H9 (cell line): ENCODE data around the gene KAZN. TPM values are rescaled to one million over a fixed set of nuclear protein-coding genes. Genes with fewer than 3 reads are reported as not detected.

Experiments used
- DNase-seq: peaks from one replicate; pipeline ENCODE4 v3.0.0-alpha.2; 2017
- H2AFZ ChIP-seq: one replicate; pipeline ENCODE4 v1.6.1; 2013; ENCODE audit warnings: mild to moderate bottlenecking, low read length, control low read depth, moderate library complexity
- H2AK5ac ChIP-seq: 2 replicates; pipeline ENCODE4 v1.6.1; 2013; ENCODE audit warnings: low read length, control low read depth, mixed read lengths; ENCODE audit not compliant: insufficient read length
- H2BK120ac ChIP-seq: one replicate; pipeline ENCODE4 v1.6.1; 2013; ENCODE audit warnings: low read depth, mild to moderate bottlenecking, low read length, control low read depth, inconsistent platforms; ENCODE audit not compliant: poor library complexity, severe bottlenecking
- H2BK12ac ChIP-seq: 2 replicates; pipeline ENCODE4 v1.6.1; 2013; ENCODE audit warnings: low read length, control low read depth, mixed read lengths, low read depth; ENCODE audit not compliant: insufficient read length
- H2BK15ac ChIP-seq: 2 replicates; pipeline ENCODE4 v1.6.1; 2013; ENCODE audit warnings: low read depth, low read length, control low read depth
- H2BK20ac ChIP-seq: one replicate; pipeline ENCODE4 v1.6.1; 2013; ENCODE audit warnings: low read depth, mild to moderate bottlenecking, low read length, control low read depth, inconsistent platforms; ENCODE audit not compliant: poor library complexity, severe bottlenecking
- H2BK5ac ChIP-seq: 2 replicates; pipeline ENCODE4 v1.6.1; 2013; ENCODE audit warnings: low read length, control low read depth, mixed read lengths; ENCODE audit not compliant: insufficient read length
- H3K14ac ChIP-seq: 2 replicates; pipeline ENCODE4 v1.6.1; 2013; ENCODE audit warnings: low read length, control low read depth; ENCODE audit not compliant: insufficient read depth
- H3K18ac ChIP-seq: 2 replicates; pipeline ENCODE4 v1.6.1; 2013; ENCODE audit warnings: low read depth, mild to moderate bottlenecking, mixed read lengths, low read length, control low read depth; ENCODE audit not compliant: insufficient read length
- H3K23ac ChIP-seq: 2 replicates; pipeline ENCODE4 v1.6.1; 2013; ENCODE audit warnings: low read length, control low read depth, mixed read lengths, low read depth; ENCODE audit not compliant: insufficient read length
- H3K23me2 ChIP-seq: 2 replicates; pipeline ENCODE4 v1.6.1; 2013; ENCODE audit warnings: low read depth, mild to moderate bottlenecking, mixed read lengths, low read length, control low read depth; ENCODE audit not compliant: insufficient read length, poor library complexity, severe bottlenecking
- H3K27ac ChIP-seq: 2 replicates; pipeline ENCODE4 v1.5.1; 2013; ENCODE audit warnings: low read length, control low read depth, mixed read lengths, low read depth; ENCODE audit not compliant: insufficient read length
- H3K27me3 ChIP-seq: 2 replicates; pipeline ENCODE4 v1.6.1; 2013; ENCODE audit warnings: low read length, control low read depth, inconsistent platforms; ENCODE audit not compliant: insufficient read depth
- H3K4ac ChIP-seq: 2 replicates; pipeline ENCODE4 v1.6.1; 2013; ENCODE audit warnings: low read depth, mild to moderate bottlenecking, control low read depth, inconsistent platforms, low read length, moderate library complexity
- H3K4me1 ChIP-seq: 2 replicates; pipeline ENCODE4 v1.6.1; 2013; ENCODE audit warnings: low read length, control low read depth, inconsistent platforms; ENCODE audit not compliant: insufficient read depth
- H3K4me2 ChIP-seq: 2 replicates; pipeline ENCODE4 v1.6.1; 2013; ENCODE audit warnings: low read length, control low read depth, mixed read lengths; ENCODE audit not compliant: insufficient read length, insufficient read depth
- H3K56ac ChIP-seq: 2 replicates; pipeline ENCODE4 v1.6.1; 2013; ENCODE audit warnings: low read depth, mild to moderate bottlenecking, mixed read lengths, low read length, control low read depth; ENCODE audit not compliant: insufficient read length
- H3K79me1 ChIP-seq: 2 replicates; pipeline ENCODE4 v1.6.1; 2013; ENCODE audit warnings: low read depth, mild to moderate bottlenecking, moderate library complexity, low read length, control low read depth, inconsistent platforms; ENCODE audit not compliant: insufficient read depth, poor library complexity, severe bottlenecking
- H3K79me2 ChIP-seq: 2 replicates; pipeline ENCODE4 v1.6.1; 2013; ENCODE audit warnings: low read length, control low read depth, inconsistent platforms; ENCODE audit not compliant: insufficient read depth
- H3K9ac ChIP-seq: 2 replicates; pipeline ENCODE4 v1.6.1; 2013; ENCODE audit warnings: low read length, control low read depth, mixed read lengths; ENCODE audit not compliant: insufficient read length; ENCODE audit errors: extremely low read depth
- H3K9me3 ChIP-seq: one replicate; pipeline ENCODE4 v1.6.1; 2013; ENCODE audit warnings: low read depth, low read length, inconsistent platforms; ENCODE audit not compliant: control insufficient read depth
- H3T11ph ChIP-seq: one replicate; pipeline ENCODE4 v1.6.1; 2013; ENCODE audit warnings: mild to moderate bottlenecking, low read length, control low read depth, inconsistent platforms
- H4K20me1 ChIP-seq: one replicate; pipeline ENCODE4 v1.6.1; 2013; ENCODE audit not compliant: control insufficient read depth, insufficient read length, insufficient read depth
- H4K5ac ChIP-seq: 2 replicates; pipeline ENCODE4 v1.6.1; 2013; ENCODE audit warnings: low read depth, mild to moderate bottlenecking, mixed read lengths, low read length, control low read depth; ENCODE audit not compliant: insufficient read length
- H4K8ac ChIP-seq: replicated peaks from 2 replicates; pipeline ENCODE4 v1.6.1; 2013; ENCODE audit warnings: low read length, control low read depth, mixed read lengths, low read depth; ENCODE audit not compliant: insufficient read length
- H4K91ac ChIP-seq: 2 replicates; pipeline ENCODE4 v1.6.1; 2013; ENCODE audit warnings: low read depth, mild to moderate bottlenecking, moderate library complexity, mixed read lengths, low read length, control low read depth; ENCODE audit not compliant: insufficient read length
- H3K27ac Mint-ChIP-seq, 3 experiments: 2 replicates in 2 of 3; 3 replicates in 1 of 3; pipeline ENCODE4 v1.8.0; 2020 to 2021; ENCODE audit warnings: mixed read lengths in 3 of 3, mild to moderate bottlenecking in 1 of 3, moderate library complexity in 1 of 3
- H3K27me3 Mint-ChIP-seq: 2 replicates; pipeline ENCODE4 v1.8.0; 2021; ENCODE audit warnings: low read depth, mild to moderate bottlenecking, moderate library complexity, mixed read lengths
- H3K36me3 Mint-ChIP-seq, 3 experiments: 2 replicates in 2 of 3; 3 replicates in 1 of 3; pipeline ENCODE4 v1.8.0; 2020 to 2021; ENCODE audit warnings: low read depth in 3 of 3, mixed read lengths in 3 of 3; ENCODE audit not compliant: insufficient read depth in 1 of 3
- H3K4me1 Mint-ChIP-seq, 2 experiments: 2 replicates each; pipeline ENCODE4 v1.8.0; 2020; ENCODE audit warnings: mixed read lengths in 2 of 2
- H3K4me3 Mint-ChIP-seq, 2 experiments: 2 replicates in 1 of 2; 3 replicates in 1 of 2; pipeline ENCODE4 v1.8.0; 2020 to 2021; ENCODE audit warnings: mild to moderate bottlenecking in 2 of 2, mixed read lengths in 2 of 2, moderate library complexity in 1 of 2
- H3K9me3 Mint-ChIP-seq, 2 experiments: 2 replicates in 1 of 2; 3 replicates in 1 of 2; pipeline ENCODE4 v1.8.0; 2020; ENCODE audit warnings: mild to moderate bottlenecking in 2 of 2, mixed read lengths in 2 of 2, moderate library complexity in 1 of 2
- CTCF ChIP-seq: fragments of 200-600 bp; sonication (generic); conservative IDR thresholded peaks from 3 replicates; pipeline ENCODE4 v1.8.0; 2021; ENCODE audit warnings: antibody characterized with exemption, mild to moderate bottlenecking
- WGBS: extraction: QIAGEN DNeasy Blood & Tissue Kit; methylation state at CpG from one replicate; pipeline ENCODE4 v1.1.7; 2013; ENCODE audit warnings: missing lambda C conversion rate, low lambda C conversion rate, mixed read lengths; ENCODE audit not compliant: insufficient read length; ENCODE audit errors: extremely low coverage; 5-methylcytosine and 5-hydroxymethylcytosine counted together
- total RNA-seq: library from RNA; stranded (reverse); gene quantifications from 2 replicates; pipeline ENCODE4 v1.2.1, GENCODE V29; 2021

KAZN gene
- total RNA-seq, 1 experiment from 2014 or later: 7.6 TPM

- H3K27ac Mint-ChIP-seq: no peak overlapping the region
- no peak overlapping the region for H3K4me2 ChIP-seq
- H3K9me3 Mint-ChIP-seq: no peaks in the 10 kb centered on the region
- H3K79me2 ChIP-seq: no peaks in the 10 kb centered on the region
- no peaks in the 10 kb centered on the region for H3K36me3 Mint-ChIP-seq
- H2AFZ ChIP-seq: no peak overlapping the region
- H3K9ac ChIP-seq: no peak overlapping the region
- H4K8ac ChIP-seq: no peak overlapping the region
- H3K27me3 ChIP-seq: no peaks in the 10 kb centered on the region
- no peak overlapping the region for H2BK15ac ChIP-seq
- H3K56ac ChIP-seq: no peak overlapping the region
- H3K14ac ChIP-seq: no peak overlapping the region
- H3T11ph ChIP-seq: no peak overlapping the region
- no peaks in the 10 kb centered on the region for H4K20me1 ChIP-seq
- no CpG with 5 or more reads among the region's 4 CpGs for WGBS
- H2BK120ac ChIP-seq: no peak overlapping the region
- no peak overlapping the region for H3K4ac ChIP-seq
- H3K18ac ChIP-seq: no peak overlapping the region
- no peaks in the 10 kb centered on the region; the same call in 1 of the 2 replicates for H3K27me3 Mint-ChIP-seq
- H2BK5ac ChIP-seq: no peak overlapping the region
- H3K27ac ChIP-seq: no peak overlapping the region
- no peak overlapping the region for H2AK5ac ChIP-seq
- no peak overlapping the region for H3K23ac ChIP-seq
- H2BK20ac ChIP-seq: no peak overlapping the region
- no peak for DNase-seq
- no peaks in the 10 kb centered on the region for H3K9me3 ChIP-seq
- no peak overlapping the region for H4K91ac ChIP-seq
- TF ChIP-seq CTCF: no peak
- peaks cover 20 to 26% of the 10 kb centered on the region in 2 experiments for H3K4me1 Mint-ChIP-seq
- no peak overlapping the region for H2BK12ac ChIP-seq
- H3K4me3 Mint-ChIP-seq: no peak overlapping the region
- no peak overlapping the region for H4K5ac ChIP-seq
- H3K79me1 ChIP-seq: no peaks in the 10 kb centered on the region
- no peaks in the 10 kb centered on the region for H3K23me2 ChIP-seq
- 0 out of 2 replicates have a peak, but pooled peaks cover 4% of the 10 kb centered on the region for H3K4me1 ChIP-seq
Observed at GRCh38 chr1:15018767-15019166, 420.3 kb downstream of the KAZN start.
